GM18505 (cell line): ENCODE results near the gene CD300LG.
"Not testable (repeated sequence)": the region's sequence is repeated elsewhere in the genome, so short reads cannot be mapped to it uniquely, and the experiment has no call there.

Experiments
- ATAC-seq: cut with Tn5 transposase; IDR thresholded peaks from one replicate; pipeline ENCODE4 v1.9.1; 2021; ENCODE audit not compliant: unreplicated experiment
- POLR2A ChIP-seq: IDR thresholded peaks from 4 replicates; pipeline ENCODE4 v1.6.1; 2011; ENCODE audit warnings: borderline replicate concordance; ENCODE audit not compliant: insufficient read depth, insufficient read length; ENCODE audit errors: extremely low read depth

Gene CD300LG, protein sequence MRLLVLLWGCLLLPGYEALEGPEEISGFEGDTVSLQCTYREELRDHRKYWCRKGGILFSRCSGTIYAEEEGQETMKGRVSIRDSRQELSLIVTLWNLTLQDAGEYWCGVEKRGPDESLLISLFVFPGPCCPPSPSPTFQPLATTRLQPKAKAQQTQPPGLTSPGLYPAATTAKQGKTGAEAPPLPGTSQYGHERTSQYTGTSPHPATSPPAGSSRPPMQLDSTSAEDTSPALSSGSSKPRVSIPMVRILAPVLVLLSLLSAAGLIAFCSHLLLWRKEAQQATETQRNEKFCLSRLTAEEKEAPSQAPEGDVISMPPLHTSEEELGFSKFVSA

DNA sequence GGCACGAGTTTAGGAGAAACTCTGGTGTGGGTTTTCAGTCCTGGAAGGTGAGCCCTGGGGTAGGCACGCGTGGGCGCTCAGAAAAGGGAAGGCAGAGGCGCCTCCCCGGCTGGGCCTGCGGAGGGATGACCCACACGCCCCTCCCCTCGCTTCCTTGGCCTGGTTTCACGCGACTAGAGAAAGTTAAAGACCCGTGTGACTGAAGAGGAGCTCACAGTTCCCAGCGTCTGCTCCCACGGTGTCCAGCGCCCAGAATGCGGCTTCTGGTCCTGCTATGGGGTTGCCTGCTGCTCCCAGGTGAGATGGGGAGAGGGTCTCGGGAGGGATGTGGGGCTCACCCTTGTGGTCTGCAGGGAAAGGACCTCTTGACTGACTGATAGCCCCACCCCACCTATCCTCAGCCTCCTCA, at the start of gene CD300LG:
Gene CD300LG (plus strand): TSS at position 214 of the 409 bp plus-strand sequence. CDS start 41 bp downstream, at position 255.
- TF ChIP-seq POLR2A = no peak
- ATAC-seq = no peak

GRCh38 chr17:43798024-43798423, 49.0 kb upstream of the CD300LG start:
- not testable (repeated sequence) for ATAC-seq

DNA sequence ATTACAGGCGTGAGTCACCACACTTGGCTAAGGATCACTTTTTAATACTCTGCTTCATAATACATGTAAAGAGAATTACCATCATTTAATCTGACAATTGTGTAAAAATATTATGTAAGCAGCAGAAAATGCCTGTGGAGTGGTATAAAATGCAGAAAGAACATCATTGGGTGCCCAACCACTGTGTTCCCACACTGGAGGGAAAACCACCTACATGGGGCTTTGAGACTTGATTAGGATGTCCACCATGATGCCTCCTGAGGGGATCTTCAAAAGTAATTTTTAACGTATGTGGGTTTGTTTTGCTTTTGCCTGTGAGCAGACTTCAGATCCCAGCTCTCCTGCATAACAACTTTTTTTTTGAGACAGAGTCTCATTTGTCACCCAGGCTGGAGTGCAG, 47.9 kb upstream of the CD300LG start:
- no peak for TF ChIP-seq POLR2A
- ATAC-seq = no peak

- no peak for TF ChIP-seq POLR2A
- ATAC-seq = no peak
Measured at GRCh38 chr17:43800736-43801135, 46.2 kb upstream of the CD300LG start.

GRCh38 chr17:43801844-43802243, 45.1 kb upstream of the CD300LG start:
- no peak for TF ChIP-seq POLR2A
- no peak for ATAC-seq

- ATAC-seq = no peak
- TF ChIP-seq POLR2A = no peak
Measured at GRCh38 chr17:43803758-43804157, 43.2 kb upstream of the CD300LG start.

DNA sequence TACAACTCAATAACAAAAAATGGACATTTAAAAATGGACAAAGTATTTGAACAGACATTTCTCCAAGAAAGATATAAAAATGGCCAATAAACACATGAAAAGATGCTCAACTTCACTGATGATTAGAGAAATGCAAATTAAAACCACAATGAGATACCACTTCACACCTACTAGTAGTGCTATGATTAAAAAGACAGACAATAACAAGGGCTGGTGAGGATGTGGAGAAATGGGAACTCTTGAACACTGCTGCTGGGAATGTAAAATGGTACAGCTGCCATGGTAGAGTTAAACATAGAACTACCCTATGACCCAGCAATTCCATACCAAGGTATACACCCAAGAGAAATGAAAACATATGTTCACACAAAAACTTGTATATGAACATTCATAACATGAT, 41.9 kb upstream of the CD300LG start:
- no peak for ATAC-seq
- TF ChIP-seq POLR2A = no peak

DNA sequence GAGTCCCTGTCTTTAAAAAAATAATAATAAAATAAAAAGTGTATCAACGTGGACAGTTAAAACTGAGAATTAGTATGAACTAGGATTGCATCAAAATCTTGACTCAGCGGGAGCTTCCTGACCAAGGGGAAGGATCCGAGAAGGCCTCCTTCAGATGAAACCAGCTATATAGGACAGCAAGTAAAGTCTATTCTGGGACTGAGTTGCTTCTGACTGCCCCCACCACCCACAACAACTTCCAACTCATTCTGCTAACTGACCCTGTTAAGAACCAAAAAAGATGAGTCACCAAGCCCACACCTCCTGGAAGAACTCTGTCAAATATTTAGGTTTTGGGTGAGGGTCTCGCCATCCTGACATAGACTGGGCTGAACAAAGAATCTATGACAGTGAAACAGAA, 38.9 kb upstream of the CD300LG start:
- no peak for TF ChIP-seq POLR2A
- no peak for ATAC-seq

DNA sequence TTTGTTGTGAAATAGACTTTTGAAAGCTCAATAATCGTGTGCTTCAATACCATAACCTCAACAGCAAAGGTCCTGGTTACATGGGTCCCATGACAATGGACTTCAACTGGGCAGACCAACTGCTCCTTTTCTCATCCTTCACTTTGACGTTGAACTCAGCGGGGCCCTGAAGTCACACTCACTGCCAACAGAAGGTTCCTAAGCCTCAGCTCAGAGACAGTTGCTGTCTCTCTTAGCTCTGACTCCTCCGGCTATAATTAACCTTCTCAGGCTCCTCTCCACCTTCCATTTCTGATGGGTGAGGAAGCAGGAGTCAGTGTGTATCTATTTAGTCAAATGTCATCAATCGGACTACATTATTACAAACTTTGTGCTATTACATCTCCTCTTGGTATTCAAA, 37.9 kb upstream of the CD300LG start:
- no peak for ATAC-seq
- TF ChIP-seq POLR2A = no peak

GRCh38 chr17:43810226-43810715, 36.7 kb upstream of the CD300LG start:
- TF ChIP-seq POLR2A = no peak
- no peak for ATAC-seq

DNA sequence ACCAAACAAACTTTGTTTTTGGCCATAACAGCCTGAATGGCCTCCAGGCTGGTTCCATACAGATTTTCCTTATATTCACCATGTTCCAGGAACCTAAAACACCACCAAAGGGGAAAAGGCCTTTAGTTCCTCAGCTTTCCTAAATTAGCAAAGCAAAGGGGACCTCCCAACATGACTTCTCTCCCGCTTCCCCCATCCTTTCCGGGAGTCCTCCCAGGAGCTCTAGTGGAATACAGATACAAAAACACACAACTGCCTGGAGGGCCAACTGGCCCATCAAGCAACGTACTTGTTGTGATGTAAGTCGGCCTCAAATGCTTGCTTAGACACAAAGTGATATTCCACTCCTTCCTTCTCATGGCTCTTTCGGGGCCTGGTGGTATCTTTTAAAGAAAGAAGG, 36.2 kb upstream of the CD300LG start:
- TF ChIP-seq POLR2A = no peak
- no peak for ATAC-seq

GRCh38 chr17:43812396-43813265, 34.3 kb upstream of the CD300LG start:
- ATAC-seq = no peak
- no peak for TF ChIP-seq POLR2A

DNA sequence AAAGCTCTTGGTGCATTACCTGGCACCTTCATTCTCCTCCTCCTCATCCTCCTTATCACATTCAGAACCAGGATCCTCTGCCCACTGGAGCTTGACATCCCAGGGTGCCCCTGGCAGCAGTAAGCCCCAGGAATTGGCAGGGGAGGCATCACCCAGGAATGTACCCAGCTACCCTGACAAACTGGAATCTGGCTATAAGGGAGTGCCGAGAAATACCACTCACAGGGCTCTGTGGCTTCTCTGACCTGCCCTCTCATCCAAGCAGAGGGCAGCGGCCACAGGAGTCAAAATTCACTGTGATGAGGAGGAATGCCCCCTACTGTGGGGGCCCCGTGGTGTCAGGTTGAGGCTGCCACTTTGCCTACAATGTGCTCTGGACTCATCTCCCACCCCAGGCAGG, 33.6 kb upstream of the CD300LG start:
- no peak for TF ChIP-seq POLR2A
- no peak for ATAC-seq

- ATAC-seq = no peak
- TF ChIP-seq POLR2A = no peak
Measured at GRCh38 chr17:43814026-43814425, 33.0 kb upstream of the CD300LG start.
